Ramos (cell line): ENCODE data around the gene NTN4.
"Not testable (repeated sequence)": the region's sequence is repeated elsewhere in the genome, so short reads cannot be mapped to it uniquely, and the experiment has no call there.

Source experiments
- in situ Hi-C: fragments of 300-500 bp; cut with MboI; formaldehyde crosslinking; loops from one replicate; pipeline ENCODE4 v1.14.3; 2022; ENCODE audit warnings: low sequenced_read_pairs; ENCODE audit not compliant: unreplicated experiment

The NTN4 gene

GRCh38 chr12:95718006-95718431 lies 72.5 kb downstream of the NTN4 start:
- in situ Hi-C loops: no loop called here

GRCh38 chr12:95717316-95717928 lies 73.1 kb downstream of the NTN4 start:
- in situ Hi-C loops: no loop called here

GRCh38 chr12:95715177-95715576 lies 75.4 kb downstream of the NTN4 start:
- in situ Hi-C loops: no loop called here

- in situ Hi-C loops: no loop called here
Observed at GRCh38 chr12:95712269-95712668, 78.3 kb downstream of the NTN4 start.

GRCh38 chr12:95710386-95710785 lies 80.2 kb downstream of the NTN4 start:
- in situ Hi-C loops: no loop called here

GRCh38 chr12:95709152-95709551 lies 81.4 kb downstream of the NTN4 start:
- in situ Hi-C loops: no loop called here

GRCh38 chr12:95705143-95705542 lies 85.4 kb downstream of the NTN4 start:
- in situ Hi-C loops: no loop called here

- in situ Hi-C loops: no loop called here
Observed at GRCh38 chr12:95703986-95704385, 86.6 kb downstream of the NTN4 start.

- in situ Hi-C loops: no loop called here
Observed at GRCh38 chr12:95701722-95702418, 88.7 kb downstream of the NTN4 start.

GRCh38 chr12:95701275-95701674 lies 89.3 kb downstream of the NTN4 start:
- in situ Hi-C loops: no loop called here

- in situ Hi-C loops: no loop called here
Observed at GRCh38 chr12:95700316-95700785, 90.2 kb downstream of the NTN4 start.

GRCh38 chr12:95699579-95699978 lies 91.0 kb downstream of the NTN4 start:
- in situ Hi-C loops: no loop called here

GRCh38 chr12:95694136-95694535 lies 96.4 kb downstream of the NTN4 start:
- in situ Hi-C loops: no loop called here

GRCh38 chr12:95693689-95694088 lies 96.9 kb downstream of the NTN4 start:
- in situ Hi-C loops: no loop called here

- in situ Hi-C loops: no loop called here
Observed at GRCh38 chr12:95690861-95691635, 99.5 kb downstream of the NTN4 start.

- in situ Hi-C loops: no loop called here
Observed at GRCh38 chr12:95687937-95688336, 102.6 kb downstream of the NTN4 start.

GRCh38 chr12:95683418-95683817 lies 107.1 kb downstream of the NTN4 start:
- in situ Hi-C loops: no loop called here

GRCh38 chr12:95681210-95681765 lies 109.3 kb downstream of the NTN4 start:
- in situ Hi-C loops: no loop called here

GRCh38 chr12:95678684-95679083 lies 111.9 kb downstream of the NTN4 start:
- in situ Hi-C loops: no loop called here

- in situ Hi-C loops: not testable (repeated sequence)
Observed at GRCh38 chr12:95677782-95678181, 112.8 kb downstream of the NTN4 start.

GRCh38 chr12:95674631-95675030 lies 115.9 kb downstream of the NTN4 start:
- in situ Hi-C loops: no loop called here
